CD4-positive, alpha-beta T cell (primary cell): ENCODE measurements around the gene MCM8. TPM values are rescaled to one million over a fixed set of nuclear protein-coding genes. Genes with fewer than 3 reads are reported as not detected.

ENCODE experiments used
- ATAC-seq: fragments of 200-7000 bp; cut with Tn5 transposase; one replicate; pipeline ENCODE4 v1.10.0; 2022; ENCODE audit warnings: mild to moderate bottlenecking; ENCODE audit not compliant: poor library complexity
- CTCF ChIA-PET: fragments of 350-600 bp; sonication (Branson Sonifier 250); formaldehyde crosslinking; loops from one replicate; lab custom pipeline; 2021; ENCODE audit warnings: antibody characterized with exemption, inconsistent platforms; lab: Charles Lee
- POLR2A ChIA-PET: fragments of 350-600 bp; sonication (Branson Sonifier 250); formaldehyde crosslinking; loops from one replicate; lab custom pipeline; 2021; ENCODE audit warnings: antibody characterized with exemption, inconsistent platforms; lab: Charles Lee
- DNase-seq, 14 experiments: peaks; one replicate each; pipeline ENCODE4 v3.0.0-alpha.2; 2013 to 2020; ENCODE audit warnings: mixed read lengths in 2 of 14
- H3K27ac ChIP-seq, 2 donors: one replicate each; pipeline versions ENCODE4 v1.5.1 to v1.7.0; 2013; ENCODE audit warnings: low read length in 2 of 2, low read depth in 1 of 2, mild to moderate bottlenecking in 1 of 2
- H3K27me3 ChIP-seq, 2 experiments: 1 replicate in 1 of 2; 2 replicates in 1 of 2; pipeline versions ENCODE4 v1.6.1 to v1.7.0; 2013; ENCODE audit warnings: low read length in 2 of 2, control low read depth in 1 of 2, mild to moderate bottlenecking in 1 of 2, moderate library complexity in 1 of 2; ENCODE audit not compliant: insufficient read depth in 2 of 2, control insufficient read depth in 1 of 2
- H3K36me3 ChIP-seq: one replicate; pipeline ENCODE4 v1.6.1; 2013; ENCODE audit warnings: low read length, control low read depth; ENCODE audit not compliant: insufficient read depth
- H3K4me1 ChIP-seq: one replicate; pipeline ENCODE4 v1.6.1; 2013; ENCODE audit warnings: low read length, control low read depth; ENCODE audit not compliant: insufficient read depth
- H3K4me3 ChIP-seq: one replicate; pipeline ENCODE4 v1.5.1; 2013; ENCODE audit warnings: mild to moderate bottlenecking, low read length, moderate library complexity
- H3K9me3 ChIP-seq, 2 experiments: 1 replicate in 1 of 2; 2 replicates in 1 of 2; pipeline versions ENCODE4 v1.6.1 to v1.7.0; 2013; ENCODE audit warnings: low read length in 2 of 2, mild to moderate bottlenecking in 2 of 2, control low read depth in 1 of 2, moderate library complexity in 1 of 2; ENCODE audit not compliant: control insufficient read depth in 1 of 2, insufficient read depth in 1 of 2
- H3K27ac Mint-ChIP-seq: one replicate; pipeline ENCODE4 v1.8.0; 2020; ENCODE audit warnings: mixed read lengths
- H3K27me3 Mint-ChIP-seq: one replicate; pipeline ENCODE4 v1.8.0; 2021; ENCODE audit warnings: mixed read lengths
- H3K36me3 Mint-ChIP-seq: one replicate; pipeline ENCODE4 v1.8.0; 2021; ENCODE audit warnings: low read depth, mixed read lengths
- H3K4me1 Mint-ChIP-seq: one replicate; pipeline ENCODE4 v1.8.0; 2021; ENCODE audit warnings: low read depth, mixed read lengths
- H3K4me3 Mint-ChIP-seq: one replicate; pipeline ENCODE4 v1.8.0; 2020; ENCODE audit warnings: mild to moderate bottlenecking, mixed read lengths
- H3K9me3 Mint-ChIP-seq: one replicate; pipeline ENCODE4 v1.8.0; 2020; ENCODE audit warnings: mixed read lengths
- CTCF ChIP-seq: fragments of 200-600 bp; IDR thresholded peaks from one replicate; pipeline ENCODE4 v1.8.0; 2022; ENCODE audit warnings: antibody characterized with exemption, mild to moderate bottlenecking
- intact Hi-C, 2 experiments: fragments of 100-400 bp; cut with DNase I in 1 of 2; cut with micrococcal nuclease in 1 of 2; formaldehyde crosslinking; loops; one replicate each; pipeline versions ENCODE4 v1.15.1 to v1.9.0; 2023 to 2025; cut with DNase I, micrococcal nuclease
- total RNA-seq, 174 experiments: library from RNA in 2 of 174; stranded (reverse) in 2 of 174; gene quantifications; one replicate each; pipeline ENCODE4 v1.2.3 and lab custom pipeline; 2021 to 2026

Gene MCM8
- total RNA-seq, 2 experiments from 2014 or later = 1.4 to 1.7 TPM

DNA sequence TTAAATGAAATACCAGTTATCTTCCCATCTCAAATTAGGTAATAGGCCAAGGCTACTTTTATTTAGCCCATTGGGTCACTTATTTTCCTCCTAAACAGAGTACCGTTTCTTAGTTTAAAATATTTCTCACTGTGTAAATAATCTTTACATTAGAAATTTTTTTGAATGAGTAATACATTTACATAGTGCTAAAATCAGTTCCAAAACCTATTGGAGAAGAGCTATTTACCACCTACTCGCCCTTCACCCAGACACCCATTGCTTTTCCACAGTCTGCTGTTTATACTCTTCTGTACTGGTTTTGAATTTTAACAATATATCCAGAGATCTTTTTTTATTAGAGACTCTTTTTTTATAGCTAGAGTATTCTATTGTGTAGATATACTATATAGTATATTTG is 36.9 kb downstream of the MCM8 start:
- Mint-ChIP-seq H3K4me3 (no peak overlapping the region), H3K27me3 (no peaks in the 10 kb centered on the region), H3K9me3 (no peaks in the 10 kb centered on the region), H3K4me1 (peaks cover 7% of the 10 kb centered on the region), H3K36me3 (peaks cover 45% of the 10 kb centered on the region), H3K27ac (no peak overlapping the region)
- Histone ChIP-seq H3K4me3 (no peak overlapping the region), H3K4me1 (no peaks in the 10 kb centered on the region), H3K27ac (no peak overlapping the region), H3K9me3 (no peaks in the 10 kb centered on the region), H3K36me3 (peaks cover 12% of the 10 kb centered on the region), H3K27me3 (no peaks in the 10 kb centered on the region)
- DNase-seq (no peak), ATAC-seq (no peak)
- intact Hi-C loops = no loop called here
- ChIA-PET CTCF (interaction anchor here (1.0 kb wide), 1 partner anchor 459 kb away, joined by 3 read pairs; no protein-coding TSS in a partner anchor), POLR2A (no interaction called here)
- no peak for TF ChIP-seq CTCF

GRCh38 chr20:5989539-5989938 is 39.1 kb downstream of the MCM8 start:
- ATAC-seq = no peak
- CTCF ChIA-PET = no interaction called here
- Histone ChIP-seq H3K4me3 (no peak overlapping the region), H3K27me3 (no peaks in the 10 kb centered on the region), H3K9me3 (no peaks in the 10 kb centered on the region), H3K36me3 (peaks cover 12% of the 10 kb centered on the region), H3K27ac (no peak overlapping the region), H3K4me1 (no peaks in the 10 kb centered on the region)
- TF ChIP-seq CTCF = no peak
- H3K27ac Mint-ChIP-seq = no peak overlapping the region
- H3K4me3 Mint-ChIP-seq = no peak overlapping the region
- H3K4me1 Mint-ChIP-seq = peaks cover 7% of the 10 kb centered on the region
- no peaks in the 10 kb centered on the region for H3K27me3 Mint-ChIP-seq
- no peak for DNase-seq
- no peaks in the 10 kb centered on the region for H3K9me3 Mint-ChIP-seq
- peaks cover 34% of the 10 kb centered on the region for H3K36me3 Mint-ChIP-seq
- intact Hi-C loops = no loop called here
- POLR2A ChIA-PET = no interaction called here

- Histone ChIP-seq H3K4me1 (no peaks in the 10 kb centered on the region), H3K36me3 (peaks cover 8% of the 10 kb centered on the region), H3K27me3 (no peaks in the 10 kb centered on the region), H3K9me3 (no peaks in the 10 kb centered on the region), H3K4me3 (no peak overlapping the region), H3K27ac (no peak overlapping the region)
- H3K27ac Mint-ChIP-seq = no peak overlapping the region
- peaks cover 27% of the 10 kb centered on the region for H3K36me3 Mint-ChIP-seq
- DNase-seq = no peak
- ChIA-PET CTCF (no interaction called here), POLR2A (no interaction called here)
- no peak for TF ChIP-seq CTCF
- no peaks in the 10 kb centered on the region for H3K27me3 Mint-ChIP-seq
- H3K4me3 Mint-ChIP-seq = no peak overlapping the region
- intact Hi-C loops = no loop called here
- ATAC-seq = no peak
- H3K4me1 Mint-ChIP-seq = peaks cover 7% of the 10 kb centered on the region
- no peaks in the 10 kb centered on the region for H3K9me3 Mint-ChIP-seq
Observed at GRCh38 chr20:5990946-5991345, 40.5 kb downstream of the MCM8 start.
